Activated CD4-positive, alpha-beta T cell treated with anti-CD3 and anti-CD28 coated beads for 48 hours (primary cell): ENCODE results near the gene EPC1.
"Not testable (repeated sequence)": the region's sequence is repeated elsewhere in the genome, so short reads cannot be mapped to it uniquely, and the experiment has no call there.

Experiments
- DNase-seq: peaks from one replicate; pipeline ENCODE4 v3.0.0-alpha.2; 2020

The EPC1 gene

DNA sequence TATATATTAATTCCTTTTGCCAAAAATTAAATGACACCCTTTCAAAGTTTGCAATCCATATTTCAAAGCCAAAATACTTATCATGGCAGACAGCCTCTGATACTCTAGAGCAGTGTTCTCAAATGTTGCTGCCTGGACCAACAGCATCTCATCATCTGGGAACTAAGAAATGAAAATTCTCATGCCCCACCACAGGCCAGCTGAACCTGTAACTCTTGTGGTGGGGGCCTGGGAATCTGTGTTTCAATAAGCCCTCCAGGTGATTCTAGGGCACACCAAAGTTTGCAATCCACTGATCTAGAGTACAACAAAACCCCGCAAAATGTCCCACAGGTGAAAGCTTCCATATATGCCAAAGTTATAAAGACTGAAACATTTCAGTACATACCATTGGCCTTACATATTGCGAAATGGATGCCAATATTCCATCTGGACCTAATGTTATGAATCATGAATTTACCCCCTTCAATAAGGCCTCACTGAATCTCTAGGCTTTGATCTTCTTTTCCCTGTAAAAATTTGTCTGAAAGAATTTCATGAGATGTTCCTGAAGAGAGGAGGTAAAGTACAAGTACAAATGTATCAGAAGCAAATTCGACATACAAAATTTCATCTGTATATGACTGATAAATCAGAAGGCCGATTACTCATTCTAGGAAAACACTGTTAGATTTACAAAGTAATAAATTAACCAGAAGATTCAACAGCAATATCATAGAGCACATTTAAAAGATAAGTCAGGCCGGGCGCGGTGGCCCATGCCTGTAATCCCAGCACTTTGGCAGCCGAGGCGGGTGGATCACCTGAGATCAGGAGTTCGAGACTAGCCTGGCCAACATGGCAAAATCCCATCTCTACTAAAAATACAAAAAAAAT lies 25.3 kb upstream of the EPC1 start:
- DNase-seq, result no peak

DNA sequence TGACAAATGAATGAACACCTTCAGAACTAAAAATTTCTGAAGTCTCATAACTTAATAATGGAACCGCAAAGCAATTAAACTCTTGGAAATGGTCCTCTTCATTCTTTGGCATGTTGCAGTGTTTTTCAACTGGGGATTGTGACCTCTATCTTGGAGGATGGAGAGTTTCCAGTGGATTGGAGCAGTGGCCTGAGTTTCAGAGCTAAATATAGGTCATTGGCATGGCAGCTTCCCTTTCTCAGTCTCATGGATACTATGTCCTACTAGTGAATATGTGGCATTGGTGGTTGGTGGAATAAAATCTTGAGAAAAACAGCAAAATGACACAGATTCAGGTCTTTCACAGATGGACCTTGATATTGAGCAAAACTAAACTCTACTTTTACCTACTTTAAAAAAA lies 24.1 kb upstream of the EPC1 start:
- no peak for DNase-seq

DNA sequence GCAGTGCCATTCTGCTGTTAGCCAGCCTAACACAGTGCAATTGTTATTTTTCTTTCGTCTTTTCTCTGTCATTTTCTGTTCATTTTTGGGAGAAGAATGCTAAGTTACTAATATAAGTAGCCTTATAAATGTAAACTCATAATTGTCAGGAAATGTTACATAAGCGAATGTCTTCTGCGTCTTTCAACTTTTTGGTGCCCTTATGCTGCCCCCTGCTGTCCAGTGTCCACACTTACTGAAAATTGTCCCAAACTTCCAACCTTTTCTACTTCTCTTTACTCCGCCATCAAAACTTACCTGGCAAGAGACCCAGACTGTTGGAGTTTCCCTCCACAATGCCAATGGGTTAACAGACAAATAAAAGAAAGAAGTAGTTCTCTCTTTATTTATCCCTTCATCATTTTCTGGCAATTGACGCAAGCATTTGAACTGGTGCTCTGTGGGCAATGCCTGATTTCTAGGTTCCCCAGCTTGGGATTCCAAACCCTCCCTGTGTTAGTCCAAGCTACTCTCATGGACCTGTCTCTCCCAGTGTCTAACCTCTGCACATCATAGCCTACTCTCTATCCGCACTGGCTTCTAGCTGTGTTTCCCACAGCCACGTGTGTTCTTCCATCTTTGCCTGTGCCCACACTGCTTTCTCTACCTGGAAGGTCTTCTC lies 21.0 kb upstream of the EPC1 start:
- DNase-seq, result peak; percentile 78

DNA sequence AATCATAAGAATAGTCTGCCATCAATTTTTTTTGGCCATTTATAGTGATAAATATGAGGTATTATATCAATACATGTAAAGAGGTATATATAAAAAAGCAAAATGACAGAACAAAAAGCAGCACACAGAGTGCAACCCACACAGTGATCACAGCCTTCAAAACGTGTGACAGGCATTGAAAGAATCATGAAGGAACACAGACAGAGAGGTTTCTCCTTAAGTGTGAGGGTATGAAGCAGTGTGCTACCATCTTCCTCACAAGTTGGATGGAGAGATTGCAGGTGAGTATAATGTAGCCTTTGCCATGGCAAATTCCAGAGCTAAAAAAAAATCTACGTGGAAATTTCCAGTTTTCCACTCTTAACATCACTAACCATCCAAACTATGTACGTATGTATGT lies 19.6 kb upstream of the EPC1 start:
- no peak for DNase-seq

DNA sequence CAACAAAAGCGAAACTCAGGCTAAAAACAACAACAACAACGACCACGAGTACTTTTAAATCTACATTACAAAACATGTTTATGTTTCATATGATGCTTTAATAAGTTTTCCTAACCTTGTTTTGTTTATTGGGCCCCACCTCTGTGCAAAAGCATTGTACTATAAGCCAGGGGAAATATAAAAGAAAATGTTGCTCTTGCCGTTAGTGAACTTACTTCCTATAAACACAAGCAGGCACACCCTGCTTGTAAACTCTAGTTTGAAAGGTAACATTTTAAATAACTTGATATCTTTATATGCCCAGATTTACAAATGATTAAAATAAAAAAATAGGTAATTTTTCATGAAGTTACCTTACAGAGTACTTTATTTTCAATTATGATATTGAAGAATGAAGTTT lies 19.2 kb upstream of the EPC1 start:
- DNase-seq, result no peak

DNA sequence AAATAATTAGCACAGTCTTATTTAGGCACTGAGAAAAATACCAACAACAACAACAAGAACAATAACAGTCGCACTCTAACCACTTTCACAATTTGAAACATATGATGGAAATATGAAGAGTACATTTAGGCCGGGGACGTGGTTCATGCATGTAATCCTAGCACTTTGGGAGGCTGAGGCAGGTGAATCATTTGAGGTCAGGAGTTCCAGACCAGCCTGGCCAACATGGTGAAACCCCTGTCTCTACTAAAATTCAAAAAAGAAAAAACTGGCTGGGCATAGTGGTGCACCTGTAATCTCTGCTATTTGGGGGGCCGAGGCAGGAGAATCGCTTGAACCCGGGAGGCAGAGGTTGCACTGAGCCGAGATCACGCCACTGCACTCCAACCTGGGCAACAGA lies 18.4 kb upstream of the EPC1 start:
- DNase-seq, result not testable (repeated sequence)

DNA sequence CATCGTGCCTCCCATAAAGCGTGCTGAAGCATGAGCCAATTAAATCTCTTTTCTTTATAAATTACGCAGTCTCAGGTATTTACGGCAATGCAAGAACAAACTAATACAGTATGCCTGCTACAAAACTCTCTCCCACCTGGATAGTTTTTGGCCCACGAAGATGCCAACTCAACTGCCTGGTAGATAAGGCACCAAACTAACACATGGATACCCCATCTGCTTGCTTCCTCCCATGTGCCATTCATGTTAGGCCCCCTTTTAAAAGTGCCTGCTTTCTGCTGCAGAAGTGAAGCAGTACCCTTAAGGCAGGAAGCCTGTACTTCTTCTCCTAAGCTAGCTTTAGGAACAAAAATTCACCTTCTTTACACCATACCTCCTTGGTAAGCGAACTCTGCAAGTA lies 15.6 kb upstream of the EPC1 start:
- DNase-seq, result no peak

DNA sequence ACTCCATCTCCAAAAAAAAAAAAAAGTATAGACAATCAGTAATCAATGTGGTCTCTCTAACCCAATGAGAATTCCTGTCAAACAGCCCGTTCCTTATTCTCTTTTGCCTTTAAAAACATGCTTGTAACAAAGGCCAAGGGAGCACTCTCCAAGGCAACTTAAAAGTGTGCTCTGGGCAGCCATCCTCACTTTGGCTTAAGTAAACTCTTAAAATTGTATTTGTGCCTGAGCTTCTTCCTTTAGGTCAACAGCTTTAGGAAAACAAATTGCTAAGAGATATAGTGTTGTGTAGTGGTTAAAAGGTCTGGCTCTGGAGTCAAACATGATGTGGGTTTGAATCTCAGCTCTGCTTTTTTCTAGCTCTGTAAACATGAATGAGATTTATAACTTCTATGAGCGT lies 13.9 kb upstream of the EPC1 start:
- DNase-seq, result no peak

DNA sequence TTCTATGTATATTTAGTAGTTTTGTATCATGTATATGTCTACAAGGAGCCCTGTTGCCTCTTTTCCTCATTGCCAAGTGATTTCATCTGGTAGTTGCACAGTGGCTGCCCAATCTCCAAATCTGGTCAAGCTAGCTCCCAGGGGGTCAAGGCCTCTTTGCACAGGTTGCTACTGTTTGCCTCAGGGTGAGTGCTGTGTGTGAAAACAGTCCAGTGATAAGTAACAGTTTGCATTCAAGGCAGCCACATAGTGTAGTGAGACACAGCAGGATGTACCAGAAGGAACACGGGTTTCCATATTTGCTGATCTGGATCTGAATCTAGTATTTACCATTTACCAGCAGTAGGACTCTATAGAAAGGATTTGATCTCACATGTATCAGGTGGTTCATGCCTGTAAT lies 13.3 kb upstream of the EPC1 start:
- DNase-seq, result no peak

DNA sequence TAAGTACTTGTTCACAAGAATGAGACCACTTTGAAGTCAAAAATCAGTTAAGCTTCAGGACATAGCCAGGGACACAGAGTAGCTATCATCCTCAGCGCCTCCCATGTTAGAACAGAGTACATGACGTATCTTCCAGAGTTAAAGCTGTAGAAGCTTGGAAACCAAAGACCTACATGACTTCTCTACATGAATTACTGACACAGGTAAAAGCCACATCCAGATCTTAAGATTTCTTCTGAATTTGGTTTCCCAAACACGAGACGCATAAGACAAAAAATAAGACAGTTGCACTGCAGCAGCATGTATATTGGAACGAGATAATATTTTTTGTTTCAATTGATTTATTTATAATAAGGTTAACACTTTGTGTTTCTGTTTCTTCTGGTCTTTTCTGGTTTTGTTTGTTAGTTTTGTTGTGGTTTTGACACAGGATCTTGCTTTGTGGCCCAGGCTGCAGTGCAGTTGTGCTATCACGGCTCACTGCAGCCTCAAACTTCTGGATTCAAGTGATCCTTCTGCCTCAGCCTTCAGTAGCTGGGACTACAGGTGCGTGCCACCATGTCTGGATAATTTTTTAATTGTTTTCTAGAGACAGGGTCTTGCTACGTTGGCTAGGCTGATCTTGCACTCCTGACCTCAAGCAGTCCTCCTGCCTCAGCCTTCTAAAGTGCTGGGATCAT lies 10.2 kb upstream of the EPC1 start:
- no peak for DNase-seq

DNA sequence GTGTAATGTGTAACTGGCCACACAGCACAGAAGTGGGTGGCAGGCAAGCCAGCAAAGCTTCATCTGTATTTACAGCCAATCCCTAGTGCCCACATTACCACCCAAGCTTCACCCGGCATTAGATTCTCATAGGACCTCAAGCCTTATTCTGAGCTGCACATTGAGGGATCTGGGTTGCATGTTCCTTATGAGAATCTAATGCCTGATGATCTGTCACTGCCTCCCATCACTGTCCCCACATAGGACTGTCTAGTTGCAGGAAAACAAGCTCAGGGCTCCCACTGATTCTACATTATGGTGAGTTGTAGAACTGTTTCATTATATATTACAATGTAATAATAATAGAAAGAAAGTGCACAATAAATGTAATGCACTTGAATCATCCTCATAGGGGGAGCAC lies 7.7 kb upstream of the EPC1 start:
- not testable (repeated sequence) for DNase-seq

DNA sequence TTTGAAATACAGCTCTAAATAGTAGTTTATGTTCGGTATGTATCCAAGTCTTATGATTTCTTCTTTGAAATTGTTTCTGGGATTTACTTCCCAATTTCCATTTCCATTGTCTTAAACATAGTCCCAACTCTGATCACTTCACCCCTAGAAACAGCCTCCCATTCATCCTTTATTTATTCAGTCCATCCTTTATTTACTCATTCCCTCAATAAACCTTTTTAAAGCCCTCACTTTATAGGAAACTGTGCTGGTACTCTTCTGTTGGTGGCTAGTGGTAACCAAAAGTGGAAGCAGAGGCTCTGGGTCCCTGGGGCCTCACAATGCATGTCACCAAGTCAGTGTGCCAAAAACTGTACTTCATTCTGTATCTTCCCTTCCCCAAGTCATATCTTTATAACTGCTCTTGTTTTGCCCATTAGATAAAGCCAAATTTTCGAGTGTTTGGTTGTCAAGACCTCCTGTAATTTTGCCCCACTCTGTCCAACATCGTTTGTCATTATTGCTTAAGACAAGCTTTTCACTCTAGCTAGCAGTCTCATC lies 3.9 kb upstream of the EPC1 start:
- no peak for DNase-seq

DNA sequence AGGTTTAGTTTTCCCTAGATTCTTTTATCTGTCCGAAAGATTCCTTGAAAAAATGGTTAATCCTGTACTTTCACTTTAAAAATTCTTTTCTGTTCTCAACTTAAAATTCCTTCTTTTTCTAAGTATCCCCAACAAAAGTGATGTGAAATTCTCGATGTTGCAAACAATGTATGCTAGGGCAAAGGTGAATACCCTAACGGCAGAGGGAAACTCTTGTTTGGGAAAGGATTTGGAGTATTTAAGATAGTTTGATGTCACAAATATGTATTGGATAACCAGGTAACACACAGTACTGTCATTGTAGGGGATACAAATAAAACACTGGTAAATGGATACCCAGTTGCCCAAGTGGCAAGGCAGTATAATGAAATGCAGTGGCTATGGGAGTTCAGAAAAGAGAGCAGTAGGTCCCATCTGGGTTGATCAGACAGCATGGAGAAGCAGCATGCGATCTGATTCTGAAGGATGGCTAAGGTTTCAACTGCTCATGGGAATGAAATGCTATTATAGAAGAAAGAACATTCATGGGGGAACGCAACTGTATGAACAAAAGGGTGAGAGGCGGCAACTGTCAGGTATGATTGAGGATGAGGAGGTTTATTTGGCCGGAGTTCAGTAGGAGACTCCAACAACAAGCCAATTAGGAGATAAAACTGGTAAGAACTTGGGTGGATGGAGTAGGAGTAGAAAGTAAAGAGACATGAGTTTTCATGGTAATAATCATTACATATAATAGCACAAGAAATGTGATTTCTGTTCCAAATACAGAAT lies 3.2 kb upstream of the EPC1 start:
- no peak for DNase-seq

DNA sequence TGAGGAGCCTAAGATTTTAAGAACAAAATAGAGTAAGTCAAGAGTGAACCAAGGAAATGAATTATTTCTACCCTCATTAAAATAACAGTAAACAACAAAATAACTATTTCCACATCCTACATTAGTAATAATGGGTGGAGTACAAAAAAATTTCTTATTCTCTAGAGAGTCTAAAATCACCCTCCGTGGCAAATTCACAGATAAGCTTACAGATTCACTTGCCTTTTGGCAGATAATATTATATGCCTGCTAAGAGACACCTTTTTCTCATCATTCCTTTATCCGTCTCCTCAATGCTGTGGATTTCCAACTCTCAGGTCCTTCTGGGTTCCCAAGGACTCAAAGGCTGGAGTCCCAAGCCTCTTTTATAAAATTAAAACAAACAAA lies 2.2 kb upstream of the EPC1 start:
- DNase-seq, result no peak

DNA sequence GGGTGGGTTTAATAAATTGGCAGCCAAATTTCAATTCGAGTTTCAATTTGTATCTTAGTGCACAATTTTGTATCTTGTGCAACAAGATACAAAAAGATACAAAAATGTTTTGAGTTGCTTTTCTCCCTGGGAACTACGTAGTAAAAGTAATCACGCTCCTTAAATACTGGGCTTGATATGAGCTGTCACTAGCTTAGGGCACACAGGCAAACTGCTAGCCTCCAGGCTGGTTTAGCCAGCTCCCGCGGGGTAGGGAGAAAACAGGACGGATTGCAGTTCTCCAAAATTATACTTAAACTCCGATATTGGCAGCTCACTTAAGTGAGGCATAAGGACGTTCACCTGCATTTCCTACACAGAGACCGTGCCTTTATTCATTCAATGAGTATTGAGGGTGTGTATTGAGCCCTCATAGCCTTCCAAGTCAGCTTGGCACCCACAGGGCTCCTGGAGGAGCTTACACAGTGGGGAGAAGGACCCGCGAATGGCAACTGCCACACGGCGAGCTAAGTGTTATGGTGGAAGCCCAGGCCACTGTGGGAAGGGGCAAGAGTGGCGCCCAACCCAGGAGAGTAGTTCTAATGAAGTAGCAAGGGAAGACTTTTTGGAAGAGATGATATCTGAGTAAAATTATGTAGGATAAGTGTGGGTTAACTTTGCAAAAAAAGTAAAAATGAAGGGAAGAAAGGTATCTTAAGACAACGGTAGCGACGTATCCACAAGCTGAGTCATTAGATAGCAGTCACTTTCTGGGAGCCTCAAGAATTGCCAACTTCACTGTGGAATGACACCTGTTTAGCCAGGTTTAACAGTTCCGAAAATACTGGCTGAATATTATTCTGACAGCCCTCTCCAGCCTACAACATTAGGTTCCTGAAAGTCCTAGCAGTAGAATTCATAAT lies 1.6 kb upstream of the EPC1 start:
- DNase-seq, result no peak

DNA sequence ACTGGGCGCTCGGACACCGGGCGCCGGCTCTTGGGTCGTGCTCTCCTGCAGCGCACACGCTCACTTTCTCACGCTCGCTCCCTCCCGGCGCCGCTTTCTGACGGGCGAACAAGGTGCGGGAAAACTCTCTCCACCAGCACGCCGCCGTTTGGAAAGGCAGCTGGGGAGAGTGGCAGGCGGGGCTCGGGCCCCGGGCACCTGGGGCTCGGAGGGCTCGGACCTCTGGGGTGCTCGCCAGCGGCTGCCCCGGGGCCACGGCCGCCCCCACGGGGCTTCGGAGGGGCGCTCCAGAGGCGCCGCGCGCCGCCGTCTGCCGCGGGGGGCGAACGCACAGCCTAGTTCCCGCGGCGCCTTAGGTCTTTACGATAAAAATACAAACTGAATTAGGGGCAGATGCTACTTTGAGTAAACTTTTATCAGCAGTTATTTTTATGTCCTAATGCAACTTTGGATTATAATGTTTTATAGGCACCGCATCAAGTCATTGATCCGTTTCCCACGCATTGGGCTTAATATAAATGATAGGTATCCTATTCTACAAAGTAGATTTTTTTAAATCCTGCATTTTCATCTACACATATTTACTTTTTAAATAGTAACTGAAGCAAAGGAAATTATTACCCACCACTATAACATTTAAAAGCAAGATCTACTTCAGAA lies 535 bp upstream of the EPC1 start:
- DNase-seq, result no peak

DNA sequence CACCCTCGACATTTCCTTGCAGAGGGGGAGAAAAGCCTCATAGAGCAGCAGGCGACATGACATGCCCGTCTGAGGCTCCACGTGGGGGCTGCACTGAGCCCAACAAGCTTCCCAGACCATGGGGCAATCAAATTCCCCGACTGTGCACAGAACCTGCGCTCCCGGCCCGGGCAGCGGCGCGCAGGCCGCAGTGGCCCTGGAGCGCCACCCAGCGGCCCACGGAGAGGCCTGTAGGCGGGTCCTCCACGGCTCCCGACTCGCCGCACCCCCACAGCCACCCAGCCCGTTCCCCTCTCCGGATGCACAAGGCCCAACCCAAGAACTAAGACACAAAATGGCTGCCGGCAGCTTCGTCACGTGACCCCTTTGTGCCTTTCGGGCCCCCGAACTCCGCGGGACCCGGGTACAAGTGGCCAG lies 816 bp downstream of the EPC1 start:
- peak; percentile 97 for DNase-seq

DNA sequence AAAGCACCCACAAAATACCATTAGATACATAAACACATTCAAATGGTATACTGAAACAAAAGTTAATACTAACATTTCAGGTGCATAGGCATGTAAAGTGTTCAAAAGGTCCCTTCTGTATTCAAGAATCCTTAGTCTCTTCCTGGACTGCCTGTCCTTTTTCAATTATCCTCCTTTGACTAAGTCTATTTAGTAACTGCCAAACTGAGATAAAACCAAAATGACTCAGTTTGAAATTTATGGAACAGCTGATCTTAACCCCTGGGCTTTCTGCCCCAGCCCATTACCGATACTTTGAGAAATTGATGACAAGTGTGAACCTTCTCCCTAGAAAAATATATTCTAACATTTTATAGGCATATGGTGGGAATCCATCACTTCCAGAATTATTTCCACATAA lies 5.4 kb downstream of the EPC1 start:
- DNase-seq, result no peak

DNA sequence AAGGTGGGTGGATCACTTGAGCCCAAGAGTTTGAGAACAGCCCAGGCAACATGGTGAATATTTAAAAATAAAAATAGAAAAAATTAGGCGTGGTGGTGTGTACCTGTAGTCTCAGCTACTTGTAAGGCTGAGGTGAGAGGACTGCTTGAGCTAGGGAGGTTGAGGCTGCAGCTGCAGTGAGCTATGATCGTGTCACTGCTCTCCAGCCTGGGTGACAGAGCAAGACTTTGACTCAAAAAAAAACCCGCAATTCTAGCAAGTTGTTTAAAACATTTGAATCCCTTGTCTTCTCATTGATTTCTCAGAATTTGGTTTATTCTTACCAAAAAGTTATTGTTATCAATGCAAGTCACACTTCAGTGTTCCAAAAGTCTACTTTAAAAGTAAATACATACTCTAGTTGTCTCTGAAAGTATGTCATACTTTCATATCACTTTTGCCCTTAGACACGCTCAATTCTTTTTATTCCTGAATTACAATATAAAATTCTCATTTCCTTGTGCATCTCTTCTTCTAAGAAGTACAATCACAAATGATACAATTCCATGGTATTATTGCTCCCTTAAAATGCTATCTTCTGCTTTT lies 6.3 kb downstream of the EPC1 start:
- peak; percentile 49 for DNase-seq

DNA sequence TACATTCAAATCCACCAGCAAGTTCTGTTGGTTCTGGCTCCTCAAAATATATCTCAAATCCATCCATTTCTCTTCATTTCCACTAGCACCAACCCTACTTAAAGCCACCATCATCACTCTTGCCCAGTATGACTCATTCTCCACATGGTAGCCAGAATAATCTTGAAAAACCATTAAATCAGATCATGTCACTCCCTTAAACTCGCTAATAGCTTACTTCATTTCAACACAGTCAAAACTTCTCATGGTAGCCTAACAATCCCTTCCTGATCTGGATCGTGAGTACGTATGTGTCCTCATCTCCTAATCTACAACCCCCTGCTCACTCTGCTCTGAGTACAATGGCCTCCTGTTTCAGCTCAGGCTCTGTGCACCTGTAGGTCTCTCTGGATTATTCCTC lies 8.7 kb downstream of the EPC1 start:
- no peak for DNase-seq

DNA sequence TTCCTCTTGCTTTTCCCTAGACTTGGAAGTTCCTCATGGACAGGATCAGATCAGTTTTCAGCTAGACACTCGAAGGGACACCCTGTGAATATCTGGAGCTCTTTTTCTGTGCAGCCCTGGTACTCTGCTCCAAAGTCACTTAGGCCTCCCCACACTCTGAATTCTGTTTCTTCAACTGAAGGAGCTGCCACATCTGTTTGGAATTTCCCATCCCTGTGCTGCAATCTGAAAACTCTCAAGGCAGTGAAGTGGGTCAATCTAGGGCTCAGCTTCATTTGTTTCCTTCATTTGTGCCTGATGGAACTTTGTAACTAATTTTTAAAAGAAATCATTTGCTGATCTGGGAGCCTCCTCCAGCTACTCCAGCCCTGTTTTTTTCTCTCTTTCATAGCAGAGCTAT lies 9.6 kb downstream of the EPC1 start:
- no peak for DNase-seq
